ENCODE measurements around the gene POLR2A.

POLR2A gene

GRCh38 chr17:7439462-7440112 is 44.6 kb upstream of the POLR2A start, which contains the start of gene FGF11:
Gene FGF11, plus strand, starts transcription at chr17:7439512. Its CDS starts 109 bp downstream, at chr17:7439621.
- Histone ChIP-seq H3K36me3 (ENCODE audit: control insufficient read depth in 1 of 2, insufficient read depth in 2 of 2, low read depth in 1 of 2, low read length in 2 of 2) (no peaks in the 10 kb centered on the region), H2BK12ac (ENCODE audit: low read length in 2 of 2) (peak within 1 kb of the TSS in 1 of 2 experiments; percentile 45), H4K8ac (ENCODE audit: low read length) (peak within 1 kb of the TSS; percentile 73), H2AK5ac (ENCODE audit: low read length, severe bottlenecking) (no peak within 1 kb of the TSS), H3K9ac (ENCODE audit: low read length) (peak within 1 kb of the TSS; percentile 48), H3K27ac (ENCODE audit: low read length, poor library complexity, severe bottlenecking) (no peak within 1 kb of the TSS), H4K91ac (ENCODE audit: low read length) (no peak within 1 kb of the TSS), H3K4me2 (ENCODE audit: low read length, poor library complexity, severe bottlenecking) (peak within 1 kb of the TSS; percentile 91), H3K14ac (ENCODE audit: low read length in 2 of 2) (peak within 1 kb of the TSS in 1 of 2 experiments; percentile 66), H3K9me3 (ENCODE audit: control insufficient read depth, low read length) (no peaks in the 10 kb centered on the region), H3K18ac (ENCODE audit: low read depth in 1 of 2, low read length in 2 of 2) (peak within 1 kb of the TSS in 1 of 2 experiments; percentile 71), H2BK5ac (ENCODE audit: low read depth, low read length, poor library complexity, severe bottlenecking) (no peak within 1 kb of the TSS), H2BK120ac (ENCODE audit: low read depth, low read length) (peak within 1 kb of the TSS; percentile 4), H2BK15ac (ENCODE audit: low read depth, poor library complexity, severe bottlenecking) (peak within 1 kb of the TSS; percentile 68), H3K4ac (ENCODE audit: low read depth in 1 of 2, low read length in 2 of 2) (peak within 1 kb of the TSS in 1 of 2 experiments; percentile 41), H3K23ac (ENCODE audit: low read length in 2 of 2) (peak within 1 kb of the TSS in 1 of 2 experiments; percentile 25), H3K4me1 (ENCODE audit: control insufficient read depth, insufficient read depth, low read depth, low read length) (peaks cover 48% of the 10 kb centered on the region), H3K27me3 (ENCODE audit: control insufficient read depth in 1 of 2, insufficient read depth in 1 of 2, low read length in 2 of 2) (peaks cover 33 to 49% of the 10 kb centered on the region in 2 experiments), H3K4me3 (ENCODE audit: insufficient read depth in 1 of 2, low read depth in 1 of 2, low read length in 2 of 2) (peak within 1 kb of the TSS; percentile 57 to 75), H3K79me1 (replicated peaks; ENCODE audit: low read length, poor library complexity, severe bottlenecking) (peaks cover 10% of the 10 kb centered on the region), H2AFZ (ENCODE audit: low read depth, low read length) (peak within 1 kb of the TSS; percentile 36)
- no peak for DNase-seq
- WGBS, result 4% methylated on average over 46 of the region's 50 CpGs

GRCh38 chr17:7440113-7440833 is 43.9 kb upstream of the POLR2A start:
- peak overlapping the region; percentile 68 for H2BK15ac ChIP-seq (ENCODE audit: low read depth, poor library complexity, severe bottlenecking)
- H3K4ac ChIP-seq (ENCODE audit: low read depth in 1 of 2, low read length in 2 of 2), result peak overlapping the region in 1 of 2 experiments; percentile 41
- H3K4me2 ChIP-seq (ENCODE audit: low read length, poor library complexity, severe bottlenecking), result peak overlapping the region; percentile 91
- H4K8ac ChIP-seq (ENCODE audit: low read length), result peak overlapping the region; percentile 59
- H2AFZ ChIP-seq (ENCODE audit: low read depth, low read length), result peak overlapping the region; percentile 36
- peak; percentile 32 for DNase-seq
- peak overlapping the region; percentile 48 for H3K9ac ChIP-seq (ENCODE audit: low read length)
- H4K91ac ChIP-seq (ENCODE audit: low read length), result no peak overlapping the region
- no peaks in the 10 kb centered on the region for H3K36me3 ChIP-seq (ENCODE audit: control insufficient read depth in 1 of 2, insufficient read depth in 2 of 2, low read depth in 1 of 2, low read length in 2 of 2)
- peak overlapping the region in 1 of 2 experiments; percentile 71 for H3K18ac ChIP-seq (ENCODE audit: low read depth in 1 of 2, low read length in 2 of 2)
- H3K4me3 ChIP-seq (ENCODE audit: insufficient read depth in 1 of 2, low read depth in 1 of 2, low read length in 2 of 2), result peak overlapping the region; percentile 57 to 75
- peaks cover 54% of the 10 kb centered on the region for H3K4me1 ChIP-seq (ENCODE audit: control insufficient read depth, insufficient read depth, low read depth, low read length)
- no peak overlapping the region for H2BK5ac ChIP-seq (ENCODE audit: low read depth, low read length, poor library complexity, severe bottlenecking)
- peak overlapping the region in 1 of 2 experiments; percentile 75 for H3K14ac ChIP-seq (ENCODE audit: low read length in 2 of 2)
- H3K9me3 ChIP-seq (ENCODE audit: control insufficient read depth, low read length), result no peaks in the 10 kb centered on the region
- H3K27ac ChIP-seq (ENCODE audit: low read length, poor library complexity, severe bottlenecking), result no peak overlapping the region
- H3K27me3 ChIP-seq (ENCODE audit: control insufficient read depth in 1 of 2, insufficient read depth in 1 of 2, low read length in 2 of 2), result peaks cover 34 to 53% of the 10 kb centered on the region in 2 experiments
- H2BK120ac ChIP-seq (ENCODE audit: low read depth, low read length), result peak overlapping the region; percentile 4
- peaks cover 10% of the 10 kb centered on the region for H3K79me1 ChIP-seq (replicated peaks; ENCODE audit: low read length, poor library complexity, severe bottlenecking)
- H2BK12ac ChIP-seq (ENCODE audit: low read length in 2 of 2), result peak overlapping the region in 1 of 2 experiments; percentile 45
- no peak overlapping the region for H2AK5ac ChIP-seq (ENCODE audit: low read length, severe bottlenecking)
- H3K23ac ChIP-seq (ENCODE audit: low read length in 2 of 2), result no peak overlapping the region
- WGBS, result under 1% methylated on average over 41 of the region's 46 CpGs

- no peak overlapping the region for H2BK120ac ChIP-seq (ENCODE audit: low read depth, low read length)
- no peak overlapping the region for H2BK5ac ChIP-seq (ENCODE audit: low read depth, low read length, poor library complexity, severe bottlenecking)
- peaks cover 58% of the 10 kb centered on the region for H3K4me1 ChIP-seq (ENCODE audit: control insufficient read depth, insufficient read depth, low read depth, low read length)
- 6% methylated on average over 10 of the region's 12 CpGs for WGBS
- no peak overlapping the region for H3K27ac ChIP-seq (ENCODE audit: low read length, poor library complexity, severe bottlenecking)
- H4K91ac ChIP-seq (ENCODE audit: low read length), result no peak overlapping the region
- peaks cover 39 to 58% of the 10 kb centered on the region in 2 experiments for H3K27me3 ChIP-seq (ENCODE audit: control insufficient read depth in 1 of 2, insufficient read depth in 1 of 2, low read length in 2 of 2)
- peak overlapping the region in 1 of 2 experiments; percentile 11 for H3K14ac ChIP-seq (ENCODE audit: low read length in 2 of 2)
- peak overlapping the region in 1 of 2 experiments; percentile 61 for H3K18ac ChIP-seq (ENCODE audit: low read depth in 1 of 2, low read length in 2 of 2)
- peak overlapping the region; percentile 91 for H3K4me2 ChIP-seq (ENCODE audit: low read length, poor library complexity, severe bottlenecking)
- peaks cover 10% of the 10 kb centered on the region for H3K79me1 ChIP-seq (replicated peaks; ENCODE audit: low read length, poor library complexity, severe bottlenecking)
- H3K9me3 ChIP-seq (ENCODE audit: control insufficient read depth, low read length), result no peaks in the 10 kb centered on the region
- H3K4ac ChIP-seq (ENCODE audit: low read depth in 1 of 2, low read length in 2 of 2), result no peak overlapping the region
- no peaks in the 10 kb centered on the region for H3K36me3 ChIP-seq (ENCODE audit: control insufficient read depth in 1 of 2, insufficient read depth in 2 of 2, low read depth in 1 of 2, low read length in 2 of 2)
- peak overlapping the region; percentile 28 to 75 for H3K4me3 ChIP-seq (ENCODE audit: insufficient read depth in 1 of 2, low read depth in 1 of 2, low read length in 2 of 2)
- no peak overlapping the region for H2BK12ac ChIP-seq (ENCODE audit: low read length in 2 of 2)
- no peak overlapping the region for H2AK5ac ChIP-seq (ENCODE audit: low read length, severe bottlenecking)
- H3K9ac ChIP-seq (ENCODE audit: low read length), result peak overlapping the region; percentile 48
- H3K23ac ChIP-seq (ENCODE audit: low read length in 2 of 2), result no peak overlapping the region
- no peak overlapping the region for H2AFZ ChIP-seq (ENCODE audit: low read depth, low read length)
- DNase-seq, result peak; percentile 41
- no peak overlapping the region for H2BK15ac ChIP-seq (ENCODE audit: low read depth, poor library complexity, severe bottlenecking)
- H4K8ac ChIP-seq (ENCODE audit: low read length), result no peak overlapping the region
Measured at GRCh38 chr17:7440834-7441195, 43.4 kb upstream of the POLR2A start.

GRCh38 chr17:7441266-7441665 is 42.9 kb upstream of the POLR2A start:
- H3K4ac ChIP-seq (ENCODE audit: low read depth in 1 of 2, low read length in 2 of 2), result no peak overlapping the region
- no peak overlapping the region for H3K14ac ChIP-seq (ENCODE audit: low read length in 2 of 2)
- no peak overlapping the region for H2BK120ac ChIP-seq (ENCODE audit: low read depth, low read length)
- no peak overlapping the region for H3K18ac ChIP-seq (ENCODE audit: low read depth in 1 of 2, low read length in 2 of 2)
- no peak overlapping the region for H3K27ac ChIP-seq (ENCODE audit: low read length, poor library complexity, severe bottlenecking)
- no peaks in the 10 kb centered on the region for H3K9me3 ChIP-seq (ENCODE audit: control insufficient read depth, low read length)
- no peak overlapping the region for H4K8ac ChIP-seq (ENCODE audit: low read length)
- H2AFZ ChIP-seq (ENCODE audit: low read depth, low read length), result no peak overlapping the region
- no peaks in the 10 kb centered on the region for H3K36me3 ChIP-seq (ENCODE audit: control insufficient read depth in 1 of 2, insufficient read depth in 2 of 2, low read depth in 1 of 2, low read length in 2 of 2)
- H3K79me1 ChIP-seq (replicated peaks; ENCODE audit: low read length, poor library complexity, severe bottlenecking), result peaks cover 9% of the 10 kb centered on the region
- peaks cover 53% of the 10 kb centered on the region for H3K4me1 ChIP-seq (ENCODE audit: control insufficient read depth, insufficient read depth, low read depth, low read length)
- no peak overlapping the region for H3K4me2 ChIP-seq (ENCODE audit: low read length, poor library complexity, severe bottlenecking)
- no peak overlapping the region for H2BK12ac ChIP-seq (ENCODE audit: low read length in 2 of 2)
- no peak overlapping the region for H3K23ac ChIP-seq (ENCODE audit: low read length in 2 of 2)
- H3K4me3 ChIP-seq (ENCODE audit: insufficient read depth in 1 of 2, low read depth in 1 of 2, low read length in 2 of 2), result no peak overlapping the region
- H2BK5ac ChIP-seq (ENCODE audit: low read depth, low read length, poor library complexity, severe bottlenecking), result no peak overlapping the region
- DNase-seq, result no peak
- peaks cover 44 to 60% of the 10 kb centered on the region in 2 experiments for H3K27me3 ChIP-seq (ENCODE audit: control insufficient read depth in 1 of 2, insufficient read depth in 1 of 2, low read length in 2 of 2)
- 30% methylated on average over 2 of the region's 7 CpGs for WGBS
- no peak overlapping the region for H2BK15ac ChIP-seq (ENCODE audit: low read depth, poor library complexity, severe bottlenecking)
- H4K91ac ChIP-seq (ENCODE audit: low read length), result no peak overlapping the region
- H2AK5ac ChIP-seq (ENCODE audit: low read length, severe bottlenecking), result peak overlapping the region; percentile 73
- no peak overlapping the region for H3K9ac ChIP-seq (ENCODE audit: low read length)

Data from mesenchymal stem cell (in vitro differentiated cells and primary cell).